Upper lobe of left lung (tissue), 6 donors: Measurements from ENCODE around the gene SFXN5. TPM values are rescaled to one million over a fixed set of nuclear protein-coding genes. Genes with fewer than 3 reads are reported as not detected.
A peak's percentile ranks its signal among the peaks of the same experiment; 100 is the strongest.

ENCODE experiments used
- ATAC-seq, 2 donors: fragments of 200-7000 bp; cut with Tn5 transposase; one replicate each; pipeline ENCODE4 v1.9.1; 2022; ENCODE audit warnings: mild to moderate bottlenecking in 2 of 2, moderate library complexity in 2 of 2; ENCODE audit not compliant: low FRiP score in 2 of 2
- DNase-seq, 2 donors: peaks; one replicate each; pipeline ENCODE4 v3.0.0-alpha.2; 2019 to 2020
- H3K27ac ChIP-seq, 4 donors: fragments of 200-600 bp; sonication (generic); one replicate each; pipeline ENCODE4 v1.5.1; 2016 to 2019
- H3K27me3 ChIP-seq, 4 donors: fragments of 200-600 bp; sonication (generic); one replicate each; pipeline ENCODE4 v1.5.1; 2017 to 2019
- H3K36me3 ChIP-seq, 4 donors: fragments of 200-600 bp; sonication (generic); one replicate each; pipeline ENCODE4 v1.5.1; 2016 to 2019
- H3K4me1 ChIP-seq, 4 donors: fragments of 200-600 bp; sonication (generic); one replicate each; pipeline ENCODE4 v1.5.1; 2018 to 2019
- H3K4me3 ChIP-seq, 4 donors: fragments of 200-600 bp; sonication (generic); one replicate each; pipeline ENCODE4 v1.5.1; 2017 to 2019; ENCODE audit warnings: mild to moderate bottlenecking in 2 of 4, moderate library complexity in 1 of 4
- H3K9me3 ChIP-seq, 4 donors: fragments of 200-600 bp; sonication (generic); one replicate each; pipeline ENCODE4 v1.5.1; 2018 to 2019
- CTCF ChIP-seq, 6 experiments: fragments of 450-650 bp in 4 of 6; fragments of 200-600 bp in 2 of 6; sonication (generic) in 2 of 6; IDR thresholded peaks; one replicate each; pipeline ENCODE4 v1.5.1; 2016 to 2019; ENCODE audit warnings: antibody characterized with exemption in 6 of 6
- EP300 ChIP-seq, 4 donors: sonication (generic); formaldehyde crosslinking; IDR thresholded peaks; one replicate each; pipeline ENCODE4 v1.5.1; 2017; ENCODE audit warnings: antibody characterized with exemption in 4 of 4, control low read depth in 2 of 4
- POLR2A ChIP-seq, 4 donors: fragments of 450-650 bp; IDR thresholded peaks; one replicate each; pipeline ENCODE4 v1.5.1; 2016 to 2017; ENCODE audit warnings: antibody characterized with exemption in 4 of 4, mild to moderate bottlenecking in 2 of 4
- POLR2AphosphoS5 ChIP-seq, 2 donors: sonication (generic); formaldehyde crosslinking; IDR thresholded peaks; one replicate each; pipeline ENCODE4 v1.5.1; 2017; ENCODE audit warnings: antibody characterized with exemption in 2 of 2
- WGBS, 2 donors: methylation state at CpG; one replicate each; pipeline ENCODE4 v1.1.5; 2017 to 2018; 5-methylcytosine and 5-hydroxymethylcytosine counted together
- total RNA-seq, 6 donors: library from RNA; depleted of rRNA in 4 of 6; stranded (reverse); fragments of >200 nt in 4 of 6; gene quantifications; one replicate each; pipeline versions ENCODE4 v1.1.0 to v1.2.1, GENCODE V29; 2016 to 2021
- donor health status: DM: no; HTN: no; CAD: no; lungs with moderate emphysema.
- donor health status: DM: no; HTN: yes; CAD: no; lungs with severe emphysema.

SFXN5 gene
- total RNA-seq, 6 donors from 2014 or later, result 10.8 to 44.0 (median 13.7) TPM

GRCh38 chr2:73075477-73076373, 4.2 kb upstream of the SFXN5 start:
- TF ChIP-seq POLR2A (IDR thresholded peaks at IDR 0.05) (no peak), CTCF (IDR thresholded peaks at IDR 0.05) (no peak), EP300 (IDR thresholded peaks at IDR 0.05) (no peak), POLR2AphosphoS5 (IDR thresholded peaks at IDR 0.05) (no peak)
- peak in 1 of 2 donors; percentile 78 for DNase-seq
- no peaks in the 10 kb centered on the region for H3K27me3 ChIP-seq
- H3K27ac ChIP-seq, result no peak overlapping the region
- ATAC-seq, result no peak
- peaks cover 6 to 11% (median 11%) of the 10 kb centered on the region in 4 donors for H3K4me1 ChIP-seq
- H3K36me3 ChIP-seq, result peaks cover 0 to 29% (median 12%) of the 10 kb centered on the region in 4 donors
- H3K4me3 ChIP-seq, result no peak overlapping the region
- 89 to 95% methylated on average over 5 to 22 of the region's 23 CpGs for WGBS, 2 donors
- H3K9me3 ChIP-seq, result no peaks in the 10 kb centered on the region

DNA sequence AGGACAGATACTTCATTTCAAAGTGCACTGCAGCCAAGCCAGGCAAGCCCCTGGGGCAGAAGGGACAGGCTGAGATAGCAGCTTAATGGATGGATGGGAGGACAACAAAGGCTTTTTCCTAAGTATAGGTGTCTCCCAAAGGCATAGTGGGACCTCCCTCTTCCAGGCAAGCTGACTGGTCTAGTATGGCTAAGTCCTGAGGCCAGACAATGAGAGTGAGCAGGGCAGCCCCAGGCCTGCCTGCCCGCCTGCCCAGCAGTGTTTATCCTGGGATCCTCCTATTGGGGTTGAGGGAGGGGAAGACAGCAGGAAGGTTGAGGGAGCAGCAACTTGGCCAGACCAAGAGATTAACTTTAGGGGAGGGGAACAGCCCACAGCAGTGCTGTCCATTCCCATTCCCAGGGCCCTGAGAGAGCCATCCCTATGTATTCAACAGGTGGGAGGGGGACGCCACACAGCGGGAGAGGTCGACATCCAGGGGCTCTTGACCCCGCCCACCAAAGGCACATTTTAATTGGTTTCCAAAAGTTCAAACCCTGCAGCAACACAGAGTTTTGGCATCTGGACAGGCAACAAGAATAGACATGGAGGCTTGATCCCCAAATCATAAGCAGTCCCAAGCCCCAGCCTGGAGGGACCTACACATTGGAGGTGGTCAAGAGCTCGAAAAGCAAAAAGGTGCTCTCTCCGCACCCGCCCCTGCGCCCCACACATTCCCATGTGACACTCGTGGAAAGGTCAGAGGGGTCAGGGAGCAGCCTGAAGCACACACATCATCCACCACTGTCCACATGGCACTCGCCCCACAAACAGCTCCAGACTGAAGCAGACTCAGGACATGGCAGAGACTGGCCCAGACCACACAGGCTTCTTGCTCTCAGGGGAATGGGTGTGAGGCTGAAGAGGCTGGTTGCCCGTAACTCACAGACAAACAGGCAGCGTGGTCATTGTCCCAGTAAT, 2.9 kb upstream of the SFXN5 start:
- no peaks in the 10 kb centered on the region for H3K27me3 ChIP-seq
- H3K27ac ChIP-seq, result no peak overlapping the region
- TF ChIP-seq POLR2AphosphoS5 (IDR thresholded peaks at IDR 0.05) (no peak), POLR2A (IDR thresholded peaks at IDR 0.05) (no peak), CTCF (IDR thresholded peaks at IDR 0.05) (no peak), EP300 (IDR thresholded peaks at IDR 0.05) (no peak)
- H3K36me3 ChIP-seq, result peaks cover 0 to 15% (median 5%) of the 10 kb centered on the region in 4 donors
- H3K9me3 ChIP-seq, result no peaks in the 10 kb centered on the region
- H3K4me1 ChIP-seq, result peaks cover 14 to 22% (median 21%) of the 10 kb centered on the region in 4 donors
- no peak for ATAC-seq
- 90 to 98% methylated on average over 8 to 13 of the region's 13 CpGs for WGBS, 2 donors
- H3K4me3 ChIP-seq, result no peak overlapping the region
- DNase-seq, result no peak

- H3K4me1 ChIP-seq, result peaks cover 21 to 31% (median 28%) of the 10 kb centered on the region in 4 donors
- H3K9me3 ChIP-seq, result no peaks in the 10 kb centered on the region
- DNase-seq (no peak), ATAC-seq (no peak)
- TF ChIP-seq POLR2A (IDR thresholded peaks at IDR 0.05), result no peak
- TF ChIP-seq POLR2AphosphoS5 (IDR thresholded peaks at IDR 0.05), result no peak
- no peak for TF ChIP-seq CTCF (IDR thresholded peaks at IDR 0.05)
- TF ChIP-seq EP300 (IDR thresholded peaks at IDR 0.05), result no peak
- peak overlapping the region; percentile 93 to 97 (median 94) for H3K27ac ChIP-seq
- H3K4me3 ChIP-seq, result peak overlapping the region in 3 of 4 donors; percentile 77 to 84 (median 84)
- peaks cover 0 to 12% (median 5%) of the 10 kb centered on the region in 4 donors for H3K36me3 ChIP-seq
- 94 to 95% methylated on average over 1 of the region's 1 CpG for WGBS, 2 donors
- H3K27me3 ChIP-seq, result no peaks in the 10 kb centered on the region
These were observed 904 bp upstream of the SFXN5 start for GRCh38 chr2:73072416-73072815.

- ATAC-seq, result no peak
- peak overlapping the region; percentile 68 to 84 (median 80) for H3K4me3 ChIP-seq
- TF ChIP-seq POLR2A (IDR thresholded peaks at IDR 0.05) (no peak), CTCF (IDR thresholded peaks at IDR 0.05) (no peak), POLR2AphosphoS5 (IDR thresholded peaks at IDR 0.05) (no peak), EP300 (IDR thresholded peaks at IDR 0.05) (no peak)
These were observed 550 bp upstream of the SFXN5 start for GRCh38 chr2:73072129-73072395.

More at GRCh38 chr2:73072129-73072395, 550 bp upstream of the SFXN5 start:
- peak overlapping the region; percentile 93 to 97 (median 94) for H3K27ac ChIP-seq
- H3K27me3 ChIP-seq, result no peaks in the 10 kb centered on the region
- no peaks in the 10 kb centered on the region for H3K9me3 ChIP-seq
- WGBS, 2 donors, result 7 to 18% methylated on average over 10 to 11 of the region's 11 CpGs
- H3K36me3 ChIP-seq, result peaks cover 0 to 12% (median 5%) of the 10 kb centered on the region in 4 donors
- peaks cover 21 to 31% (median 28%) of the 10 kb centered on the region in 4 donors for H3K4me1 ChIP-seq
- DNase-seq, result peak in 1 of 2 donors; percentile 42
